NCI-H146 (cell line): ENCODE data around the gene RALGAPB.
A peak's percentile ranks its signal among the peaks of the same experiment; 100 is the strongest.
"Not testable (repeated sequence)": the region's sequence is repeated elsewhere in the genome, so short reads cannot be mapped to it uniquely, and the experiment has no call there.

Experiments
- DNase-seq: peaks from one replicate; lab custom pipeline; 2025; lab: John Stamatoyannopoulos, UW

RALGAPB gene

DNA sequence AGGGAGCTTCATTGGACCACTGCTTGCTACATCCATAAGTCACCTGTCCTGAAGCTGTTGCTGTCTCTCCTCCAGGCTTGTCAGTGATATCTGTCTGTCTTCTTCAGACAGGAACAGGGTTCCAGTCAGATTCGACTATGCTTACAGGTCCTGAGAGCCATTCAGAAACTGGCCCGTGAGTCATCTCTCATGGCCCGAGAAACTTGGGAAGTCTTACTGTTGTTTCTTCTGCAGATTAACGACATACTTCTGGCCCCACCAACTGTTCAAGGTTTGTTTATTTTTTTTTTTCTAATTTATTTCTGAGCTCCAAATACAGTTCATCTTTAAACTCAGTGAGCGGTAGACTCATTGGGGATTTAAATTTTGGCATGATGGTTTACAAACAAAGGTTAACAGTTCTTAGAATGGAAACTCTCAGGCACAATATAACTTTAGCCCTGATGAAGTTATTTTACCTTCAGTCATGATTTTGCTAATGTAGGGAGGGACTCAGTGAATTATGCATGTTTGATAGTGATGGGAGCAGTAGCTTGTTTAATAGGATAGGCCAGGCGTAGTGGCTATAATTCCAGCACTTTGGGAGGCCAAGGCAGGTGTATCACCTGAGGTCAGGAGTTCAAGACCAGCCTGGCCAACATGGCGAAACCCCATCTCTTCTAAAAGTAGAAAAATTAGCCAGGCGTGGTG, 24.7 kb downstream of the RALGAPB start:
- DNase-seq, result no peak

DNA sequence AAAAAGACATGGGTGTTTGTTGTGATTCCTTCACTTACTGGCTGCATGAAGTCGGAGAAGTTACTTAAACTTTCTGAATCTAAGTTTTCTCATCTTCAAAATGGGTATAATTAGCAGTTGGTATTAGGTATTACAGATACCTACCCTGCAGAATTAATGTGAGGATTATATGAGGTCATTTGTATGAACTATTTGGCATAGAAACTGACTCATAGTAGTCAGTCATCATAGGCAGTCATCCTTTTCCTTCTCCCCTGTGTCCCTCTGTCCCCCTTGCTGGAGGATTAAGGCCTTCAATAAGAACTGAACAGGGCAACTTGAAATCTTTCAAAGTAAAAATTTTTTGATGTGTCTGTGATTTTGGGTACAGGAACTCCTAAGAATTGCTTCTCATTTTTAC, 26.3 kb downstream of the RALGAPB start:
- DNase-seq, result no peak

DNA sequence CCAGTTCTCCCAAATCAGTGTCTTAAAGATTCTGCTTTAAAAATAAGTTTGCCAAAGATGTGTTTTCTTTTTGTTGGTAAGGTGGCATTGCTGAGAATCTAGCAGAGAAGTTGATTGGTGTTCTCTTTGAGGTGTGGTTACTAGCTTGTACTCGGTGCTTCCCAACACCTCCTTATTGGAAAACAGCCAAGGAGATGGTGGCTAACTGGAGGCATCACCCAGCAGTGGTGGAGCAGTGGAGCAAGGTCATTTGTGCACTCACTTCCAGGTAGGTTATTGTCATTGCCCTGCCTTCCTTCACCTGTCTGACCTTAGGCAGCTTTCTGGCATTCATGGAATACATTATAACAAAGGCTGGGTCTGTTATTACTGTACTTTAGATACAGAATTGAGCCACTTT, 26.7 kb downstream of the RALGAPB start:
- DNase-seq, result no peak

DNA sequence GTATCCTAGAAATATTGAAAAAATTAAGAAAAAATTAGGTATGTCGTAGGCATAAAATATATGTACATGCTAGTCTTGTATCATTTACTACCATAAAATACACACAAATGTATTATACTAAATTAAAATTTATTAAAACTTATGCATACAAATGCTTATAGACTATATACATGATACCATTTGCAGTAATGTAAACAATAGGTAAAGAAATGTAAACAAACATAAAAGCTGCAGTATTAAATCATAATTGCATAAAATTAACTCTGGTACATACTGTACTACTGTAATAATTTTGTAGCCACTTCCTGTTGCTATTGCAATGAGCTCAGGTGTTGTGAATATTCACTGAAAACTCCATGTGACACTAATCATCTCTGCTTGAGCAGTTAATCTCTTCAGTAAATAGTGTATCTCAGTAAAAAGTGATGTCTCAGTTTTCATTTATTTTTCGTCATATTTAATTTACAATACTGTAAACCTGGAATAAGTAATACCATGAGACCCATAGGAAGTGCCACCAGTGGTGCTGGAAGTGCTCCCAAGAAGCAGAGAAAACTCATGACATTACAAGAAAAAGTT, 29.3 kb downstream of the RALGAPB start:
- DNase-seq, result peak; percentile 27

DNA sequence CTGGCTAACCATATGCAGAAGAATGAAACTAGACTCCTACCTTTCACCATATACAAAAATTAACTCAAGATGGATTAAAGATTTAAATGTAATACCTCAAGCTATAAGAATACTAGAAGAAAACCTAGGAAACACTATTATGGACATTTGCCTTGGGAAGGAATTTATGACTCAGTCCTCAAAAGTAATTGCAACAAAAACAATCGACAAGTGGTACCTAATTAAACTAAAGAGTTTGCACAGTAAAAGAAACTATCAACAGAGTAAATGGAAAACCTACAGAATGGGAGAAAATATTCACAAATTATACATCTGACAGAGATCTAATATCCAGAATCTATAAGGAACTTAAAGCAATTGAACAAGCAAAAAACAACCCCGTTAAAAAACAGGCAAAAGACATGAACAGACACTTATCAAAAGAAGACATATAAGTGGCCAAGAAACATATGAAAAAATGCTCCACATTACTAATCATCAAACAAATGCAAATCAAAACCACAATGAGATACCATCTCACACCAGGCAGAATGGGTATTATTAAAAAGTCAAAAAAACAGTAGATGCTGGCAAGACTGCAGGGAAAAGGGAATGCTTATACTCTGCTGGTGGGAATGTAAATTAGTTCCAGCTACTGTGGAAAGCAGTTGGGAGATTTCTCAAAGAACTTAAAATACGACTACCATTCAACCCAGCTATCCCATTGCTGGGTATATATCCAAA, 31.9 kb downstream of the RALGAPB start:
- no peak for DNase-seq

DNA sequence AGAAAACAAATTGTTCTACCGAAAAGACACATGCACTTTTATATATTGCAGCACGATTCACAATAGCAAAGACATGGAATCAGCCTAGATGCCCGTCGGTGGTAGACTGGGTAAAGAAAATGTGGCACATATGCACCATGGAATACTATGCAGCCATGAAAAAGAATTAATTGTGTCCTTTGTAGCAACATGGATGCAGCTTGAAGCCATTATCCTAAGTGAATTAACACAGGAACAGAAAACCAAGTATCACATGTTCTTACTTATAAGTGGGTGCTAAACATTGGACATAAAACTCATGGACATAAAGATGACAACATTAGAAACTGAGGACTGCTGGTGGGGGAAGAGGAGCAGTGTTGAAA, 32.4 kb downstream of the RALGAPB start:
- no peak for DNase-seq

DNA sequence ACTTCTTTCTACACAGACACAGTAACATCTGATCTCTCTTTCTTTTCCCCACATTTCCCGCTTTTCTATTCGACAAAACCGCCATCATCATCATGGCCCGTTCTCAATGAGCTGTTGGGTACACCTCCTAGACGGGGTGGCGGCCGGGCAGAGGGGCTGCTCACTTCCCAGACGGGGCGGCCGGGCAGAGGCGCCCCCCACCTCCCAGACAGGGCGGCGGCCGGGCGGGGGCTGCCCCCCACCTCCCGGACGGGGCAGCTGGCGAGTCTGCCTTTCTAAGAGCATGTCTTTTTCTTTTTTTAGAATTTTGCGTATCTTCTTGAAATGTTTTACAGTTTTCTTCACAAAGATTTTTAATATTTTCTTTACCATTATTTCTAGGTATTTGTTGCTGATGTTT, 39.1 kb downstream of the RALGAPB start:
- not testable (repeated sequence) for DNase-seq

DNA sequence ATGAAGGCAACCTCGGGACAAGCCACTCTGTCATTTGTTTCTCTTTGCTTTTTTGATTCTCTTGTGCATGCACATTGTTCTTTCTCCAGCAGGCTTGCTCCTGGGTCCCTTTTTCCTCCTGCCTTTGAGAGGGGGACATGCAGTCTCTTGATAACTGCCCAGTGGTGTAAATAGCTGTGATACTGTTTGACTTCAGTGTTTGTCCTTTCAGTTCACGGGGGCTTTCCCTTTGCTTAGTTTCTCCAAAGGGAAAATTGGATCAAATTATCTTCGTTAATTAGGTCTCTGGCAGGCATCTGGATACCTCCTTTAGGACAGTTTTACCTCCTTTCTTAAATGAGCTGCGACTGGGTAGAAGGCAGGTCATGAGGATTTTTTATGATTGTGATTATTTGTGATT, 41.5 kb downstream of the RALGAPB start:
- no peak for DNase-seq

DNA sequence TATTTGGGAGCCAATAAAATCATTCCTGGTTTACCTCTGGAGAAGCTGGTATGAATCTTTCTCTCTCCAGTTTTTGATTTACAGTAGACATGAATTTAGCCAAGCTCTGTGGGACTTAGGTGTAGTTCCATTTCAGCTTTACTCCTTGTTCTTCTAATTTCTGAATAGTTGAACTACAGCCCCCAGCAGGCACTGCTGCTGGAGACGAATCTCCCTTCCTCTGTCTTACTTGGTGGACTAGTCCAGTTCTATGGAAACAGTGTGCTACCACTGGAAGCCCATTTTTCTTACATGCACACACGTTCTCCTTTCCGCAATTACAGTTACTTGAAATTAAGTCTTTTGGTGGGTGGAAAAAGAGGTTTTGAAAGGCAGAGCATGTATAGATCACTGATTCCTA, 42.3 kb downstream of the RALGAPB start:
- DNase-seq, result no peak

DNA sequence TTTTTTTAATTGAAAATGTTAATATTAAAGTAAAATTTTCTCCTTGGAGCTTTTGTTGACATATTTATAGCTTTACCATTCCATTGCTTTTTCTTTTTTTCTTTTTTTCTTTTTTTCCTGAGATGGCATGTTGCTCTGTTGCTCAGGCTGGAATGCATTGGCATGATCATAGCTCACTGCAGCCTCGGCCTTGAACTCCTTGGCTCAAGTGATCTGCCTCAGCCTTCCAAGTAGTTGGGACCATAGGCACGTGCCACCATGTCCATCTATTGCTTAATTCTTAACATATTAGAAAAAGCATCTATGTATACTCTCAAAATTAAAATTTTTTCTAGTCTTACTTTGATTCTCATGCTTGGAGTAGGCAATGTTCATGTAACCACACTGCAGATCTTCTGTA, 43.0 kb downstream of the RALGAPB start:
- DNase-seq, result no peak

DNA sequence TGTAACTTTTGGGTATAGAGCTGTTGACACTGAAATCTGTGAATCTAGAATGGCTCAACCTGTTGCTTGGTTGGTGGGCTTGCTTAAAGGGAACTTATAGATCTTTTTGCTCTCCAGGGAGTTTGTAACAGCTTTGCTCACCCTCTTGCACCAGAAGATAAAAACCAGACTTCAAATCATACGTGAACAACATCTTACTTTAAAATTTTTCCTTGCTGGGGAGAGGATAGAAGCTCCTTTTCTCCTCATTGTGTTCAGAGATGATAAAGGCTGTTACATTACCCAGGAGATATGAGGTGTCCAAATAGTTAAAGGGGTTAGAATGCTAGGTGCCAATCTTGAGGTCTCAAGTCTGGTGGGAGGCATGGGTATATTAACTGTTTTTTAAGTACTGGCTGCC, 46.8 kb downstream of the RALGAPB start:
- DNase-seq, result no peak

DNA sequence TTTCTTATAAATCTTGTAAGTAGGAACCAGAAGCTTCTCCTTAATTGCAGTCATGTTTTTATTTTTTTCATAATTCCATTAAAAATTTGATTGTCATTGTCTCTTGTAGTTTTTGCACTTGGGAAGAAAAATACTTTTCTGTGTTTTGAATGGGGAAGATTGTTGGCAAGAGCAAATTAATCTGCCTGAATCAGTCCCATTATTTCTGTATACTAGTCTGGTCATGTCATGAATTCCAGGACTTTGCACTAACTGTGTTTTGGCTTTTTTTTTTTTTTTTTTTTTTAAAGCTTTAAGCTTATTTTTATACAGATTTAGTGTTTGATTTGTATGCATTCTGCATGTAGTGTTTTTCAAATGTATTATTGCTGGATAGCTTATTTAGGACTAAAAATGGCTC, 47.6 kb downstream of the RALGAPB start:
- no peak for DNase-seq

DNA sequence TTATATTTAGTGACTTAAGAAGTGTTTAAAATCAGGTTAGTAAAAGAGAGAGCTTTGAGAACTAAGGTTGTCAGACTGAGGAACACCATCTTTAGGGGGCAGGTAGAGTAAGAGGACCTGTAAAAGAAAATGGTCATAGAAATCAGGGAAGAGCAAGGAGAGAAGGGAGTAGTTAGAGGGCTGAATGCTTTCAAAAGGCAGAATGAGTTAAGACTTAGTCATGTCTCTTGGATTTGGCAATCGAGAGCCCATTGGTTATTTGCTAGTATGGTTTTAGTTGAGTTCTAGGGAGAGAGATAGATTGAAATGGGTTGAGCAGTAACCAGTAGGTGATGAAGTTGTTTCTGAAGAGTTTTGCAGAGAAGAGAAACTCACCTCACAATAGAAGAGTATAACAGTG, 51.1 kb downstream of the RALGAPB start:
- no peak for DNase-seq

DNA sequence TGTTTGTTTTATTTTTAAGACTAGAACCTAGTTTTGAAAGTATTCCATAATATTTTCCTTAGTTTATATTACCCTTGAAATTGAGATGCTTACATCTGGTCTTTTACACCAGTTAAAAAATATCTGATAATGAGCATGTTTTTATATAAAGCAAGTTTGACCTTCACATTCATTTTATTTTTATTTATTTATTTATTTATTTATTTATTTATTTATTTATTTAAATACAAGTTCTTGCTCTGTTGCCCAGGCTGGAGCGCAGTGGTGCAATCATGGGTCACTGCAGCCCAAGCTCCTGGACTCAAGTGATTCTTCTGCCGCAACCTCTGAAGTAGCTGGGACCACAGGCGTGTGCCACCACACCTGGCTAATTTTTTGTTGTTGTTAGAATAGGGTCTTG, 55.5 kb downstream of the RALGAPB start:
- no peak for DNase-seq

DNA sequence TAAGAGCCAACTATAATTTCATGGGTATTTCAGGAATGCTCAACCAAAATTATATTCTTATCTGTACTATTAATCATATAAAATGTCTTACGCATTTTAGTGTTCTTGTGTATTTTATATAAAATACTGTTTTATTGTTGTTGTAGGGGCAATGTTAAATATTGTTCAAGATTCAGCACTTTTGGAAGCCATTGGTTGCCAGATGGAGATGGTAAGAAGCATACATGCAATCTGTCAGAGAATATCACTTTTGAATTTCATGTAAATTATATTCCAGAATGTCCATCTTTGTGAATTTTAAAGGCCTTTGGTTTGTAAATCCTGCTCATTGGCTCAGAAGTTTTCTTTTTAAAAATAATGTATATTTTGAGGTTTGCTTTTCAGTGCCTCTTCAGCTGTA, 58.4 kb downstream of the RALGAPB start:
- no peak for DNase-seq

DNA sequence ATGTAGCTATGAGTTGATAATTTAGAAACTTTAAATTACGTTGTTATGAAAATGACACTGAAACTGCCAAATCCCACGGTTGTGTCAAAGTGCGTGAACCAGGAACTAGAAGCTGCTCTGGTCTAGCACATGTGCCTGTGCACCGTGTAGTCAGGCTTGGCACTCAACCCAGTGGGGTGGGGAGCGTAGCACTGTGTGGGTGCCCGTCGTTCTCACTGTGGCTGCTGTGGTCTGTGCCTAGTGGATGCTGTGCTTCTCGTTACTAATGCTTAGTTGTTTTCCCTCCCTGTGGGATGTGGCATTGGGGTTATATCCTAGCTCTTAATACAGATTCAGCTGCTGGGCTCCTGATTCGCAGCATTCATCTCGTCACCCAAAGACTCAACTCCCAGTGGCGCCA, 62.1 kb downstream of the RALGAPB start:
- no peak for DNase-seq

DNA sequence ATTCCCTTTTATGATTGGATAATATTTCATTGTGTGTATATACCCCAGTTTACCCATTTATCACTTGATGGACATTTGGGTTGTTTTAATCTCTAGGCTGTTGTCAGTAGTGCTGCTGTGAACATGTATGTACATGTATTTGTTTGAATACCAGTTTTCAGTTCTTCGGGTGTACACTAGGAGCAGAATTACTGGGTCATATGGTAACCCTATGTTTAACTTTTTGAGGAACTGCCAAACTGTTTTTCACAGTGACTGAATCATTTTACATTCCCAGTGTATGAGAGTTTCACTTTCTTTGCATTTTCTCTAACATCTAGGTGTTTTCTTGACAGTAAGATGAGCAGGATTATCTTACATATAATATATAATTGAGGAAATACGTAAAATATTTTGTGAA, 63.7 kb downstream of the RALGAPB start:
- DNase-seq, result no peak

DNA sequence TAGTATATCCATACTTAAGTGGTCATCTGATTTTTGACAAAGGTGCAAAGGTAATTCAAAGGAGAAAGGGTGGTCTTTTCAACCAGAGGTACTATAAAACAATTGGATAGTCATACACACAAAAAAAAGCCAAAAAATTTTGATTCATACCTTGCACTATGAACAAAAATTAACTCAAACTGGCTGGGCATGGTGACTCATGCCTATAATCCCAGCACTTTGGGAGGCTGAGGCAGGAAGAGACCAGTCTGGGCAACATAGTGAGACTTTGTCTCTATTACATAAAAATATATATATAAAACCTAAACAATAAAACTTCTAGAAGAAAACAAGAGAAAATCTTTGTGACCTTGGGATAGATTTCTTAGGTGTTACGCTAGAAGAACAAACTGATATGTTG, 64.5 kb downstream of the RALGAPB start:
- no peak for DNase-seq

DNA sequence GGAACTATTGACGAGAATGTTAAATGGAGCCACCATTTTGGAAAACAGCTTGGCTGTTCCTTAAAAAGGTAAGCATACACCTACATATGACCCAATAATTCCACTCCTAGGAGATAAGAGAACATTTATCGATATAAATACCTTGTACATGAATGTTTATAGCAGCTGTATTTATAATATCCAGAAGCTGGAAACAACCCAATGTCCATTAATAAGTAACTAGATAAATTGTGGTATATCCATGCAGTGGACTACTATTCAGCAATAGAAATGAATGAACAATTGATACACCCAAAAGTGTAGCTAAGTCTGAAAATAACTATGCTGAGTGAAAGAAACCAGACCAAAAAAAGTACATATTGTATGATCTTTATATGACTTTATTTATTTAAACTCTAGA, 66.1 kb downstream of the RALGAPB start:
- no peak for DNase-seq

DNA sequence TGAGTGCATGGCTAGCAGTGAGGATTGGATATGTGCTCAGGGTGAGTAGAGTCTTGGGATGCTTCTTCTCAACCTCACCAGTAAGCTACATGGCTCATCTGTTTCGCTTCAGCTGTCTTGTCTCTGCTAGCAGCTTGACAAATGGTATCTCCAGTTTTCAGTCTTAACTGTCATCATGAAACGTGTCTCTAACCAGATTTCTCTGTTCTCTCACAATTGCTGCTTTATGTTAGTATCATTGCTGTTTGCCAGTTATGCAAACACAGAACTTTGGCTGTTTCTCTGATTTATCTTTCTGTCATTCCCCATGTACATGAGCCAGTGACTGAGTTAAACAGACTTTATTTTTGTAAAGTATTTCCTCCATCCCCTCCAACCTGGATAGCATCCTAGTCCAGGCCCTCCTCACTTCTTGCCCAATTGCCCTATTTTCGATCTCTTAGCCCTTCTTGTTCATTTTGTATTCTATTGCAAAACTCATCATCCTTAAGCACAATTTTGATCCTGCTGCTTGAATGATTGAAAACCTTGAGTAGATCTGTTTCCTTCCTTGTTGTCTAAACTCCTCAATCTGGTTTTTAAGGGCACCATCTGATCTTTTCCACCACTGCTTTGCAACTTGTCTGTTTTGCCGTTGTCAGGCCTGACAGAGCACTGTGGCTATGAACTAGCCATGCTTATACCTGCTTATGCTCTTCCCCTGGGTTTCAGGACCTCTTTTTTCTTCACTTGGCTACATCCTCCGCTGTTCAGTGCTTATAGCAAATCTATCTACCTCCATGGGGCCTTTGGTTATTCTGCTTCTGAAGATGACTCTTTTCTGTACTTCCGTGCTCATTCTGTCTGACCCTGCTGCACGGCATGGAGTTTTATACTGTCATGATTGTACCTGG, 70.6 kb downstream of the RALGAPB start:
- DNase-seq, result no peak

DNA sequence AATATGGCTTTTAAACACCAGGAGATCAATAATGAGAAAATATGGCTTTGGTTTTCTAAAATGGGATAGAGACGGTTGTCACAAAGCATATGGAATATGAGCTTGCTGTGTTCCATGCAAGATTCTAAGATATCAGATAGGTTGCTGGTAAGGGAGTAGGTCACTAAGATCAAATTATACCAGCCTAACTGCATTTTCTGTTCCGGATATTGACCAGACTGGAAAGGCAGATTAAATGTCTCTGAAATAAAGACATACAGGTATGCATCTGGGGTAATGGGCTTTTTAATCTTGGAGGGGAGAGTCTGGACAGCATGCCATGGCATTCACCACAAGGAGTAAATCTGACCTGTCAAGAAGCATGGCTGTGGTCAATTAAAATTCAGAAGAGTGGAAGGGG, 73.1 kb downstream of the RALGAPB start:
- no peak for DNase-seq

DNA sequence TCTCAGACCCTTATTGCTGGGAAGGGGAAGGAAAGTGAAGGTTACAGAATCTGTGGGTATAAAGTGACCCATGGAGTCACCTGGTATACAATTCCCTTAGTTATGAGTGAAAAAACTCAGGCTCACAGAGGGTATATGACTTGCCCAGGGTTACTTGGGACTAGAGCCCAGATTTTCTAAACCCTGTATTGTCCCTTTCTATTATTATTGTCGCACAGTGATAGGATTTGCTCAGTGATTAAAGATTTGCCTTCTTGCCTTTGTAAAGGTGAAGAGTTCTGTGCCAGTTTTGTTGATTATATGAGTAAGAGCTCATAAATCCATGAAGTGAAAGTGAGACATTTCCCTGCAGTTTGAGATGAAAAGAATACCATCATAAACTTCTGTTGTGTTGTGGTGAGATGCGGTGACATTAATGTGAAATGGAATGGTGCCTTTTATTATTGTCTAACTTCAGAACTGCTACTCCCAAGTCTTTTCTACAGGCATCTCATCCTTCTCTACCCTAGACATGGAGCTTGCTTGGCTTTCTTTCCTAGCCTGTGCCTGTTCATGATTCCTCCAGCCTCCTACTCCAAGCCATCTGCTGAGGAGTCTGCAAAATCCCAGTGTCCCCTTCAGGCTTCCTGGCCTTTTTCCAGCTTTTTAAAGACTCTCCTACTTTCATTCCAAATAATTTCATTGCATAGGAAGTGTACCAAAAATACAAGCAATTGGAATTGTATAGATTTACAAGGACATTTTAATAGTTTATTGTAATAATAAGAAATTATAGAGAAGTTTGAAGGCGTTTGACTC, 74.8 kb downstream of the RALGAPB start:
- DNase-seq, result no peak
